HUDEP-2 (cell line): ENCODE measurements around the gene MYH4.

Source experiments
- DNase-seq, 76 experiments: peaks; one replicate each; lab custom pipeline; 2025; ENCODE audit not compliant: unreplicated experiment in 76 of 76; lab: John Stamatoyannopoulos, UW

Gene MYH4

DNA sequence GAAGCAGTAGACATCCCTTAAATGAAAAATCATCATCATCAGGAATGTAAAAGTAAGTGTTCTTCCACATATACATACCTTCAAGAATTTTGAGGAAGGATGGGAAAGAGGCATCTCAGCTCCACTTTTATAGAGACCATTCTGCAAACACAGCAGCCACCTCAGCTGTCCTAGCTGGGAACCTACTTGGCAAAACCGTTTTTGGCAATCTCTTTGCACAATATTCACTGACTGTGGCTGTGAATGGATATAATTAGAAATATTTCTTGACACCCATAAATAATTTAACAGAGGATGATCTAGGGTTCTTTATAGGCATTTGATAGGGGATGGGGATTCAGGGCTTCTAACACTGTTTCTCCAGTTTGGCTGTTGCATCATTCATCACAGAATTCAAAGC is at the start of gene MYH4:
Gene MYH4 (minus strand): TSS at position 101 of the 400 bp plus-strand sequence. CDS start 2,814 bp downstream, outside the sequence.
- DNase-seq: no peak

- DNase-seq: no peak
Observed at GRCh38 chr17:10518271-10519037, 49.1 kb upstream of the MYH4 start, which contains the start of gene MYH1. Gene MYH1 (minus strand): TSS chr17:10518542. CDS start chr17:10516642, 1,900 bp downstream.

- no peak for DNase-seq
Observed at GRCh38 chr17:10516638-10517037, 47.3 kb upstream of the MYH4 start.

GRCh38 chr17:10516065-10516464 is 46.7 kb upstream of the MYH4 start:
- no peak for DNase-seq

GRCh38 chr17:10513299-10514067 is 44.1 kb upstream of the MYH4 start:
- no peak for DNase-seq

- no peak for DNase-seq
Observed at GRCh38 chr17:10512856-10513255, 43.5 kb upstream of the MYH4 start.

GRCh38 chr17:10499950-10500349 is 30.6 kb upstream of the MYH4 start:
- DNase-seq: no peak

DNA sequence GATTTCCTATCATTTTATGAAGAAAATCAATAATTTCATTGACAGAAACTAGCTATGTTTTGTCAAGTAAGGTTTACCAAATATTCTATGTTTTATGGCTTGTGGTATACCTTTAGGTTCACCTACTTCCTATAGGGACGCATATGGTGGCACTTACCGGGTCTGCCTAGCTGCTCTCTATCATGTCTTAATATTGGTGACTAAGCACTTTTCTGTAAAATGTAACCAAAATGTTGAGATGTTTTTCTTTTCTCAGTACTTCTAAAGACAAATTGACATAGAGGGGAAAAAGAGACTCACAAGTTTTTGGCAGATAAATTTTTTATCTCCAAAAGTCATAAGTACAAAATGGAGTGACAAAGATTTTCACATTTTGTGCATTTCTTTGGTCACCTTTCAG is 22.6 kb upstream of the MYH4 start:
- DNase-seq: no peak

- DNase-seq: no peak
Observed at GRCh38 chr17:10482252-10482651, 12.9 kb upstream of the MYH4 start.

DNA sequence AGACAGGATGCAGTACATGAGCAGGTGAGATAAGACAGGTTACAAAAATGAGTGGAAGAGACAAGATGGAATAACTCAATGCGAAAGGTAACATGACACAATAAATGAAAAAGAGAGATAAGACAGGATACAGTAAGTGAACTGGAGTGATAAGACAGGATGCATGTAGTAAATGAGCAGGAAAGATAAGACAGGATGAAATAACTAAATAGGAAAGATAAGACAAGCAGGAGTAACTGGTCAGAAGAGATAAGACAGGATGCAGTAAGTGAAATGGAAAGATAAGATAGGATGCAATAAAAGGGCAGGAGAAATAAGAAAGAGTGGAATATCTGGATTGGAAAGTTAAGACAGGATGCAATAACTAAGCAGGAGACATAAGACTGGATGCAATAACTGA is 8.3 kb upstream of the MYH4 start:
- DNase-seq: no peak

- no peak for DNase-seq
Observed at GRCh38 chr17:10474536-10474935, 5.2 kb upstream of the MYH4 start.

GRCh38 chr17:10471858-10472257 is 2.5 kb upstream of the MYH4 start:
- DNase-seq: no peak

GRCh38 chr17:10463402-10463801 is 6.0 kb downstream of the MYH4 start:
- DNase-seq: no peak

GRCh38 chr17:10460062-10460461 is 9.3 kb downstream of the MYH4 start:
- no peak for DNase-seq

DNA sequence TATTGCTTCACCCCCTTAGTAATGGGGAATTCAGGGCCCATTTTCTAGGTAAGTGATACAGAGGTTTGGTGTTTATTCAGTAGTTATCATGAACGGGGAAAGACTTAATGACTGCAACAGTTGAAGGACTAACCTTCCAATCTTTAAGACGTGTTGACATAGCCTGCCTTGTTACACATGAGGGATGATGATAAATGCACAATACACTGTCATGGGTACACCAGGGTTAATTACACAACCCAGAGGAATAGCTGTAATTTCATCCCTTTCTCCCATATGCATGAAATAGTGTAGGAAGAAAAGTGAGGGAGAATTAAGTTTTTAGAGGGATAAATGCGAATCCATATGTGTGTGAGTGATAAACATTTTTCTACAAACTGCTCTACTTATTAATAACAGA is 10.7 kb downstream of the MYH4 start:
- no peak for DNase-seq

DNA sequence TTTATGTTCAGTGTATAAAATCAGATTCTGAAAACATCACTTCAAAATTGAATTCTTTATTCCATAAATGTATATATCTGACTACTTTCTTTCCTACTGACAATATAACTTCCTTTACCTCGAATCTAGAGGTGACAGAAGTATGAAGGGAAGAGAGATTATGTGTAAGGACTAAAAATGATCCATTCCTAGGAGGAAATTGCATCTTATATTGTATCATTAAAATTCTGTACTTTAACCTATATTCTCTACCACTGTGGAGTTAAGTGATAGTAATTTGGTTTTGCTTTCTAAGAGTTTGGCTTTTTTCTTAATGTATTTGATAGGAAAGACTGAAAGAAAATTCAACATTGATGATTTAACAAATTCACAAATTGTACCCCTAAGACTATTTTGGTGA is 11.4 kb downstream of the MYH4 start:
- DNase-seq: no peak

GRCh38 chr17:10447026-10447931 is 22.1 kb downstream of the MYH4 start:
- DNase-seq: no peak

DNA sequence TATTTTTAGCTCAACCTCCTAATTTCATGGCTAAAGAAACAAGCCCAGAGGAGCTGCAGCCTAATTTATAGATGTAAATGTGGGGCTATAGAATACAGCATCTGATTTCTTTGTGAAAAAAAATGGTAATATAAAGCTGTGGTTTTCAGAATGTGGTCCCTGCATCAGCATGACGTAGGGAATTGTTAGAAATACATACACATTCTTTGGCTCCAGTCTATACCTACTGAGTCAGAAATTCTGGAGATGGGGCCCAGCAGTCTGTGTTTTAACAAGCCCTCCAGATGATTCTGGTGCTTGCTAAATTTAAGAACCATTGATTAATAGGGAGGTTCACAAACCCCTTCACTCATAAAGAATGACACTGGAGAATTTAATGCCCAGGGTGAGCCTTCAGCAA is 29.5 kb downstream of the MYH4 start:
- DNase-seq: no peak

GRCh38 chr17:10435096-10435495 is 34.3 kb downstream of the MYH4 start:
- DNase-seq: no peak

DNA sequence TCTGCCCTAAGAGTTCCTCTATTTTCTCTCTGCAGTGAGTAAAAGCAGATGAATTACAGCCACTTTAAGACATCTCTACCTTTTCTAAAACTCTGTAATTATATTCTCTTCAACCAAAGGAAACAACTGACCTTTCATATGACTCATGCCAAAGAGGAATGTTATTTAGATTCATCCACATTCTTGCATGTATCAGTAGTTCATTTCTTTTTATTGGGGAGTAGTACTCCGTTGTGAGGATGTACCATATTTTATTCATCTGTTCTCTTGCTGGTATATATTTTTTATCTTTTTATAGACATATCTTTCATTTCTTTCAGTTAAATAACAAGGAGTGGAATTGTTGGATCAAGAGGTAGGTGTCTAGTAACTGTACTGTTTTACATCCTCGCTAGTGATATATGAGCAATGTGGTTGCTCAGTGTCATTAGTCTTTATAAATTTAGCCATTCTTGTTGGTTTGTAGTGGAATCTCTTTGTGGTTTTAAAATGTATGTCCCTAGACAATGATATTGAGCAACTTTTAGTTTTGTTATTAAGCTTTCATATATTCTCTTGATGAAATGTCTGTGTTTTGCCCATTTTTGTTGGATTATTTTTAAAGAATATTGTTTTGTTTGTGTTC is 39.8 kb downstream of the MYH4 start:
- no peak for DNase-seq

DNA sequence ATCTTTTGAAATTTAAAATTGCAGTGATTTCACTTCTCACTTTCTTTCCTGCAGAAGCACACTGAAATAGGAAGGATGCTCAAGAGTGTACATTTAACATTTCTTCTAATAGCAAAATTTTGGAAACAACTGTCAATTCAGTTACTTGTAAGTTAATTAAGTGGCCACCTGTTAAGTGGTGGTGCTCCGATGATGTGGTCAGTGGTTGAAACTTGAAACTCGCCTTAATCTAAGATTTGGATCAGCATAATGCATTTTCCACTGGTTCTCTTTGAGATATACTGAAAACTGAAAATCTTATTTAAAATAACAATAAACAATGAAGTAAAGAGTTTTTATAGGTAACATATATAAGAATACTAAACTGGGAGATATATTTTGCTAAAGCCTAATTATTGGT is 40.6 kb downstream of the MYH4 start:
- no peak for DNase-seq
